Measurements from ENCODE around the gene CAMKMT. TPM values are rescaled to one million over a fixed set of nuclear protein-coding genes. Genes with fewer than 3 reads are reported as not detected.

CAMKMT gene
- total RNA-seq, 4 donors from 2014 or later = 2.9 to 18.8 (median 11.2) TPM

GRCh38 chr2:44700824-44701223 is 339.1 kb downstream of the CAMKMT start:
- H3K36me3 ChIP-seq = no peaks in the 10 kb centered on the region
- no peaks in the 10 kb centered on the region for H3K4me1 ChIP-seq
- DNase-seq = no peak
- no peak overlapping the region for H3K4me3 ChIP-seq
- TF ChIP-seq CTCF (IDR thresholded peaks at IDR 0.05) (no peak), POLR2A (IDR thresholded peaks at IDR 0.05) (no peak)
- H3K27me3 ChIP-seq = no peaks in the 10 kb centered on the region
- no peak overlapping the region for H3K27ac ChIP-seq
- no peaks in the 10 kb centered on the region for H3K9me3 ChIP-seq
- intact Hi-C loops (cut with DNase I; ENCODE audit: low total_unique reads) = no loop called here

- Histone ChIP-seq H3K27ac (no peak overlapping the region), H3K9me3 (no peaks in the 10 kb centered on the region), H3K4me1 (no peaks in the 10 kb centered on the region), H3K27me3 (no peaks in the 10 kb centered on the region), H3K4me3 (no peak overlapping the region), H3K36me3 (no peaks in the 10 kb centered on the region)
- no peak for TF ChIP-seq CTCF (IDR thresholded peaks at IDR 0.05)
- TF ChIP-seq POLR2A (IDR thresholded peaks at IDR 0.05) = no peak
- no peak for DNase-seq
- intact Hi-C loops (cut with DNase I; ENCODE audit: low total_unique reads) = no loop called here
Observed at GRCh38 chr2:44705356-44705755, 343.6 kb downstream of the CAMKMT start.

GRCh38 chr2:44705876-44706480 is 344.2 kb downstream of the CAMKMT start:
- no peak for DNase-seq
- TF ChIP-seq CTCF (IDR thresholded peaks at IDR 0.05) = no peak
- no peak for TF ChIP-seq POLR2A (IDR thresholded peaks at IDR 0.05)
- H3K36me3 ChIP-seq = no peaks in the 10 kb centered on the region
- H3K4me3 ChIP-seq = no peak overlapping the region
- no peaks in the 10 kb centered on the region for H3K4me1 ChIP-seq
- no peaks in the 10 kb centered on the region for H3K27me3 ChIP-seq
- no peaks in the 10 kb centered on the region for H3K9me3 ChIP-seq
- intact Hi-C loops (cut with DNase I; ENCODE audit: low total_unique reads) = no loop called here
- H3K27ac ChIP-seq = no peak overlapping the region

GRCh38 chr2:44706681-44707553 is 345.2 kb downstream of the CAMKMT start:
- no peak for DNase-seq
- Histone ChIP-seq H3K36me3 (no peaks in the 10 kb centered on the region), H3K4me3 (no peak overlapping the region), H3K27ac (no peak overlapping the region), H3K27me3 (no peaks in the 10 kb centered on the region), H3K9me3 (no peaks in the 10 kb centered on the region), H3K4me1 (no peaks in the 10 kb centered on the region)
- intact Hi-C loops (cut with DNase I; ENCODE audit: low total_unique reads) = no loop called here
- TF ChIP-seq CTCF (IDR thresholded peaks at IDR 0.05) = no peak
- no peak for TF ChIP-seq POLR2A (IDR thresholded peaks at IDR 0.05)

- H3K4me3 ChIP-seq = no peak overlapping the region
- intact Hi-C loops (cut with DNase I; ENCODE audit: low total_unique reads) = no loop called here
- no peaks in the 10 kb centered on the region for H3K9me3 ChIP-seq
- TF ChIP-seq POLR2A (IDR thresholded peaks at IDR 0.05) = no peak
- no peak for TF ChIP-seq CTCF (IDR thresholded peaks at IDR 0.05)
- no peaks in the 10 kb centered on the region for H3K36me3 ChIP-seq
- no peak overlapping the region for H3K27ac ChIP-seq
- no peaks in the 10 kb centered on the region for H3K4me1 ChIP-seq
- H3K27me3 ChIP-seq = no peaks in the 10 kb centered on the region
- no peak for DNase-seq
Observed at GRCh38 chr2:44707945-44708660, 346.4 kb downstream of the CAMKMT start.
